Cerebellar cortex (tissue), 1 donor: ENCODE measurements around the gene SEMA5B.

Experiments used
- DNase-seq: peaks from one replicate; pipeline ENCODE4 v3.0.0-alpha.2; 2015; ENCODE audit warnings: low spot score

The SEMA5B gene

DNA sequence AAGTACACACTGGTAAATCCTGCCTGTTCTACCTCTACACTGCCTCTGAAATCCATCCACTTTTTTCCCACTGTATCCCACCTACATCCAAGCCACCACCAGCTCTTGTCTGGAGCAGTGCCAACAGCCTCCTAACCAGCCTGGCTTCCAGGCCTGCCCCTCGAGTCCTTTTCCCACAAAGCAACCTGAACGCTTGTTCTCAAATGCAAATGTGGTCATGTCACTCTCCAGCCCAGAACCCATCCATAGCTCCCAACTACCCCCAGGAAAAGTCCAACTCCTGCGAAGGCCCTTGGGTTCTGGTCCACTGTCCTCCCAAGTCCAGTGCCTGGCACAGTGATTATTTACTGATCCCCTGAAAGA, 83.8 kb downstream of the SEMA5B start:
- DNase-seq: no peak

DNA sequence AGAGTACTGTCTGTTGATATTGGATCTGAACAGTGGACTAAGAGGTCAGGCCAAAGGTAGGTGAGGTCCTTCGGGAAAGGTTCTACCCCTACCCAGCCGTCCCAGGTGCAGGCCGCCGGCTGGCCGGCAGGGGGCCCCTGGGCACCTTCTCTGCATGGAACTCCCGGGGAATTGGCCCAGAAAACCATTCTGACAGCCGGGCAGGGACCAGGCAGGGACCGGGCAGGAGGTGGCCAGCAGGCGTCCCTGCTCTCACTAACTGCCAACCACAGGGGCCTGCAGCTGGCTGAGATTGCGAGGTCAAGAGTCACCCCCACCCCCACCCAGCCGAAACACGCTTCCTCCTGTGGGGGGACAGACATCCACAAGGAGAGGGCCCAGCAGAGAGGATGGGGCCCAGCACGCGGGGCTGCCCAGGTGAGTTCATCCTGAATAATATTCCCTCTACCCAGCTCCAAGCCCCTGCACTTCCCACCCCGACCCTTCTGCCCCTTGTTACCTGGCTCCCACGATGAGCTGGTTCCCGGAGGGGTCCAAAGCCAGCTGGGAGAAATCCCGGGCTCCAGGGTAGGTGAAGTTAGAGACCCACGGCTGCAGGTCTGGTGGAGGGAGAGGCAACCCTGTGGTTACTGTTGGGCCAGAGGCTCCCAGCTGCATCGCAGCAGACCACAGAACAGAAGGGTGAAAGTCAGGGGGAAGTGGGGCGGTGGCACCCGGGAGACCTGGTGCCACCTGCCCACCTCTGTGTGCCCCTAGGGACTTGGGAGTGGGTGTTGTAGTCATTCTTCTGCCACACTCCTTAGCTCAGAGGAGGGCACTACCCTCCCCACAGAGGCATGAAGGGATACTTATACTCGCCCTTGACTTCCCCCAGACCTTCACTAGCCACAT, 84.4 kb downstream of the SEMA5B start:
- peak; percentile 44 for DNase-seq

DNA sequence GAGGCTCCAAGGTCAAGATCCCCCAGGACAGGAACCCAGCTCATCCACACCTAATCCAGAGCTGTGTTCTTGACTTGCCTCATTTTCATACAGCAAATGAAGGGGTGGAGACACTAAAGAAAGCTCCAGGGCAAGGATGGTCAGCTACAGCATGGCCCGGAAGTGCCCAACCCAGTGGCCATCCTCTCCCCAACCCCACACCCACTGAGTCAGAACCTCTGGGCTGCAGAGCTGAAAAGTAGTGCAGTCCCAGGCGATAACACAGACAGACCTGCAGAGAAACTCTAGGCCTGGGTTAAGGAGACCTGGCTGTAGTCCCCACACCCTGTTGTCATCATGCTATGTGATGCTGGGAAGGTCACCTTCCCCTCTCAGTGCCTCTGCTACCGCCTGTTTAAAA, 85.3 kb downstream of the SEMA5B start:
- DNase-seq: no peak

DNA sequence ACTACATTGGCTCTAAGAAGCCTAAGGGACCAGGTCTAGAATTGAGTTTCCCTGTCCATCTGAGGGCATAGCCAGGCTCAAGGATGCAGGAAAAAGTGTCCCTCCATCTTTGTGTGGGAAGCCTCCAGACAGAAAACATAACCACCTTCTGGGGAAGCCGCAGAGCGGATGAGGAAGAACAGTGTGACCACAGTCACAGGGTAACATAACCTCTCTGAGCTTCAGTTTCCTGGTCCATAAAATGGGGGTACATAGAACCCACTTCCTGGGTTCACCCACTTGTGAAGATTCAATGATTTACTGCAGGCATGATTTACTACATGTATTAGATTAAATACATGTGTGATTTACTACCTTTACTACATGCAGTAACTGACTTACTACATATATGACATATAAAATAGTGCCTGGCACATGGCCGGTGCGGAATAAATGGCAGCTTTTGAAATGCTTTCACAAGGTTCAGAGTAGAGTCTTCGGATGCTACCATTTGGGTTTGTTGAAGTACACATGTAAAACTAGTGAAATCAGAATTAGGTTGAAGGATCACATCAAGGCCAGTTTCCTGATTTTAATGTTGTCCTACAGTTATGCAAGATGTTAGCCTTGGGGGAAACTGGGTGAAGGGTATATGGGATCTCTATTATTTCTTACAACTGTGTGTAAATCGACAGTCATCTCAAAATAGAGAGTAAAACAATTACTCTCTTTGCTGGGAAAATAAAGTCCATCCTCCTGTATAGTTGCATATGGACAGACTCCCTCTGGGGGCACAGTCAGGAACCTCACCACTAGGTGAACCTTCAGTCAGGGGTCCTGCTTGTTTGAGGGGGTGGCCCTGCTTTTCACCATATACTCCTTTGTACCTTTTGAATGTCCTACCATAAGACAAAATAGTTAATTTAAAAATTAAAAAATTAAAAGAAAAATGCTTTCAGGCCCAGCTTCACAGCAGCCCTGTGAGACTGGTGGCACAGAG, 86.0 kb downstream of the SEMA5B start:
- no peak for DNase-seq

DNA sequence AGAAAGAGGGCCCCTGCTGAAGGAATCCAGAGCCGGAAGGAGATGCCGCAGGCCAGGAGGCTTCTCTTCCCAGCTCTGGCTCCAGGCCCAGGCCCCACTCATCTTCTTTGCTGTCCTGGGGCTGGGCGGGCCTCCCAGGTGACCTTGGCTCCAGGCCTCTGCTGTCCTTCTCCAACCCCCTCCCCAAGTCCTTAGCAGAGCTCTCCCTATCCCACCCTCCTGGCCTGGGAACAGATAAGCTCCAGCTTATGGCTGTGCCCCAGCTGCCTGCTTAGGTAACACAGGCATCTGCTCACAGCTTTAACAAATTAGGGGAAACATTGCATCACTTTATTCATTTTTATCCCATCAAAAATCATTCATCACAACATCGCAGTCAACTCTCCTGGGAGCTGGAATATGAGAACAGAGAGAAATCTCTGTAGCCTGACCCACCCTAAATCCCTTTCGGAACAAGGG, 86.9 kb downstream of the SEMA5B start:
- no peak for DNase-seq

DNA sequence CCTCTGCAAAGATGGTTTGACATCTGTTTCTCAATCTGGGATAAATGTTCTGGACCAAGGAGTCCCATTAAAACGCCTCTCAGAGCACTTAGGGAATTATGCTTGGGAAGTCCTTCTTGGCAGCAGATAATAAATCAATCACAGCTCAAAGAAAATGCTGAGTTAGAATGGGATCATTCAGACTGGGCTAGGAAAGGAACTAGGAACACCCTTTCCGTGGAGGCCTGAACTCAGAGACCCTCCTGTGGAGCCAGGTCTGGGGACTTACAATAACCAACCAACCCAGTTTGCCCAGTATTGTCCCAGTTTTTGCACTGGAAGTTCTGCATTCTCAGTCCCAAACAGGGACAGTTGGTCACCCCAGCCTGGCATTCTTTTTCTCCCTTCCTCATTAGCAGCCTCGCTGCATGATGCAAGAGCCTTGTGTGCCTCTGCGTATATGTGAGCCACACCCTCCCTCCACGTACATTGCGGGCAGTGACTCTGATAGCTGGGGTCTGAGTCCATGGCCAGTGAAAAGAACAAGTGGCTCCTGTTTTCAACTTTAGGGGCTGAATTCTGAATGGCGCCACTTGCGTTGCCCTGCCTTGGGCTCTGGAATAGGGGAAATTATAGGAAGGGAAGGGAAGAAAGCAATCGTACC, 88.7 kb downstream of the SEMA5B start:
- no peak for DNase-seq

DNA sequence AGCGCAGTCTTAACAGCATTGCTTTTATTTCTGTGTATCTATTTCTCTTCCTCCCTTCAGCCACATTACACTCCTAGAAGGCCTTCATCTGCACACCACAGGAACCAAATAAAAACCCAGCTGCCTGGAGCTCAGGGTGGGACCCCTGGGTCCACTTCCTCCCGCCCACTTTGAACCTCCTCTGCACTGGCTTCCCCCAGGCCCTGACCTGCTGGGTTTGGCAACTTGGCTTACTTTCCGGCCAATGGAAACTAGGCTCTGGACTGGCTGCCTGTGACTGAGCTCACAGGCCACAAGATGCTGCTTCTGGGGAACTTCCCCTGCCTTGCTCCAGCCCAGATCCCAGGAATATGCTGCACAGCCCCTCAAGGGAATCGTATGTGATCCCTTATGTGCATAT, 89.8 kb downstream of the SEMA5B start:
- DNase-seq: no peak

DNA sequence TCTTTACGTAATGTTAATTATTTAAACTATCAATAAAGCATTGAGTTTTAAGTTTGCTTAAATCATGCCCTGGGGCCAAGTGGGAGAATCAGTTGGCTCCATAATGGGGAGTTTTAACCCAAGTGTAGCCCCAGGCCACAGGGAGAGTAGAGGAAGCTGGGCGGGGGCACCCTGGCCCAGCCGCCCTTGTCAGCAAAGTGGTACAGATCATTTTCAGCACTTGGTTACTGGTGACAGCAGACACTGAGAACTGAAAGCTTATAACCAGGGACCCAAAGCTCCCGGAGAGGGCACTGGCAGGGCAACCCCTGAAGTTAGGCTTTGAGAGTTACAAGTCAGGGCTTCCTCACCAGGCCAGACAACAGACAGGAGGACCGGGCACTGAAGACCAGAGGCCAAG, 90.6 kb downstream of the SEMA5B start:
- DNase-seq: no peak

GRCh38 chr3:122936335-122936734, 91.2 kb downstream of the SEMA5B start:
- peak; percentile 78 for DNase-seq

GRCh38 chr3:122934251-122934650, 93.3 kb downstream of the SEMA5B start:
- DNase-seq: no peak

DNA sequence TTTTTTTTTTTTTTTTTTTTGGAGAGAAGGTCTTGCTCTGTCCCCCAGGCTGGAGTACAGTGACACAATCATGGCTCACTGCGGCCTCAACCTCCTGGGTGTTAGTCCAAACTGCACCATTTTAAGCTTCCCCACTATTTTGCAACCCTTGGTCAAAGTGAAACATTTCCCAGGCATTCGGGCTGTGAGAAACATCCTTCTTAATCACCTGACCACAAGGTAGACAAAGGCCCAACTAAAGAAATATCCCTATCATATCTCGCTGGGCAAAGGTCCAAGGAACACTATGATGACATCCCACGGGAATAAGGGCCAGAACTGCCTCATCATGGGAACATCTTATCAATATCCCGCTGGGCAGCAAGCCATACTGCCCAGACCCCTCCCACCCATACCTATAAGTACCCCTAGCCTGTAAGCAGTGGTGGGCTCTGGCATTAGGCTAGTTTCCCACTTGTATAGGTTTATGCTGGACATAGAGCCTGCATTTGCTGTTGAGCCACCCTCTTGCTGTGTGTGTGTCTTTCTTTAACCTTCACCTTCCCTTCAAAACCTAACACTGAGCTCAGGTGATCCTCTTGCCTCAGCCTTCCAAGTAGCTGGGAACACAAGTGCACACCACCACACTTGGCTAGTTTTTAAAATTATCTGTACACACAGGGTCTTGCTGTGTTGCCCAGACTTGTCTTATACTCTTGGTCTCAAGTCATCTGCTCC, 95.2 kb downstream of the SEMA5B start:
- DNase-seq: no peak

DNA sequence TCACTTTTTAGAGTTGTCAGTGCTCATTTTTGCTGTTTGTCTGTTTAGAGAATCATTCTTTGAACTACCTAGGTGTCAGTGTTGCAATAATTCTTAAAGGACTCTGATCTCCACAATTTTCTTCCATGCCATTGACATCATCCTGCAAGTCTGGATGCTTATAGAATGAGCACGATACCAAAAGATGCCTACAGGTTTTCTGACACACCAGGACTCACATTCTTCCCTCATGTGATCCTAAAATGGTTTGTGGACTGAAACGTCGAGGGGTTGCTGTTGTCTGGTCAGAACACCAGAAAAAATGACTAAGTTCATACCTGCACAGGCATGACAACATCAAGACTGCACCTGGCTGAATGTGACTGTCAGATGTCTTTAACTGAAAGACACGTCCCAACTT, 95.9 kb downstream of the SEMA5B start:
- DNase-seq: no peak

DNA sequence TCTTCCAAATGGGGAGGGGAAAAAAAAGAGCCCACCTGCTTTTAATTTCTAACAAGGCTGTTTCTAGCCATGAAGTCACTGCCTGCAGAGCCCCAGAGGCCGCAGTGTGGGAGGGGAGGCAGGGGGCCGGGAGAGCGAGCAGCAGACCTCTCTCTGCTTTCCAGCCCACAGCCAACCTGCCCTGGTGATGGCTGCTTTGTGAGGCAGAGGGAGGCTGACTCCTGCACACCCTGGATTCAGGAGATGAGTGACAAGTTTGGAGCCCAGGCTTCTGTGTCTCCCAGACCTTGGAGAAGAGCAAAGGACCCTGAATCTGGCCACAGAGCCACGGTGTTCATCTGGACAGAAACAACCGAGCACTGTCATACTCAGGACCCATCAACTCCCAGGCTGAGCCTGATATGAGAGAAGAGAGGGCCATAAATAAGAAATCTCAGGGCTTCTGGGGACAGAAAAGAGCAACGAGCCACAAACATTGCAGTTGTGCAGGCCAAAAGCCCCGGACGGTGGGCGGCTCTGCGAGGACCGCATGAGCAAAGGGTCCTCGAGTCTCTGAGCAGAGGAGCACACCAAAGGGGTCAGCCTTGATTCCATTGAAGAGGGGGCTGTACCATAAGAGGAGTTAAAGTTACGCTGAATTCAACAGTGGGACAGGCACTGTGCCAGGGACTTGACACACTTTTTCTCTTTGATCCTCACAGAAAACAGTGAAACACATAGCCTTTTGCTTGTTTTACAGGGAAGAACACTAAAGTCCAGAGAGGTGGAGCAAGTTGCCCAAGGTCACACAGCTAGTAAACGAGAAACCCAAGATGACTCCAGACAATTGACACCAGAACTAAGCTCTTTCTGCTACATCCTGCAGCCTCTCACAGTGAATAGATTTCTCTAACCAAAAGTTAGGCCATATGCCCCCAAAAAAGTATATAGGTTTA, 97.2 kb downstream of the SEMA5B start:
- no peak for DNase-seq

DNA sequence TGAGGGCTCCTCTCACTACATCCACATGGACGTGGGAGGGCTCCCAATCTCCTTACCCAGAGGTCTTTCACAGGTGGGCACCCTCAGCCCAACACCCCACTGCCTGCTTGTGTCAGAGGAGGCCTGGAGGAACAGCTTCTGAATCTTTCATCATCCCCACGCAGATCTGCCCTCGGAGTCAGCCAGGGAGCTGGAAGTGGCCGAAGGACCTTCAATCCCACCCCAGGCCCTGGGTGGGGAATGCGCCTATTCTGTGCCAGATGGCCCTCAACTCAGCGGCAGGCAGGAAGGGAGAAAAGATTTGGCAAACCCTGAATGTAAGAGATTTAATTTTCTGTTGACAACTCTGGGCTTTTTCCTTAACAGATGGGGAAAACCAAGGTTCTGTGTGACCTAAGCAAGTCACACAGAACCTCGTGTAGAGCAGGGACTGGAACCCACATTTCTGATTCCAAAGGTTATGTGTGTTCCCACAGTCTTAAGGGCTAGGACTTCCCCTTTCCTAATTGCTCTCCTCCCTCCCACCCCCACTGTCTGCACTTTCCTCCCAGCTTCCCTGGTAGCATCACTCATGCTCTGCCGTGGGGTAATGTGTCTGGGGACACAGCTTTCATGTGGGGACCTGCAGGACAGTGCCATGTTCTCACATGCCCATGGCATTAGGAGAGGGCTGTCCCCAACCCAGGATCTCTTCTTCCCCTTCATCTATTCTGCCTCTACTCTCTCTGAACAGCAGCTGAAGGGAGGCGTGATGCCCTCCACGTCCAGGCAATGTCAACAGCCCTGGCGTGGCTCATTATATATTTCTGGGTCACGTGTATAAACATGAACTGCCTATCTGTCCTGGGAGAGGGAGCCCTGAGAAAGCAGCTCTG, 98.1 kb downstream of the SEMA5B start:
- DNase-seq: no peak

DNA sequence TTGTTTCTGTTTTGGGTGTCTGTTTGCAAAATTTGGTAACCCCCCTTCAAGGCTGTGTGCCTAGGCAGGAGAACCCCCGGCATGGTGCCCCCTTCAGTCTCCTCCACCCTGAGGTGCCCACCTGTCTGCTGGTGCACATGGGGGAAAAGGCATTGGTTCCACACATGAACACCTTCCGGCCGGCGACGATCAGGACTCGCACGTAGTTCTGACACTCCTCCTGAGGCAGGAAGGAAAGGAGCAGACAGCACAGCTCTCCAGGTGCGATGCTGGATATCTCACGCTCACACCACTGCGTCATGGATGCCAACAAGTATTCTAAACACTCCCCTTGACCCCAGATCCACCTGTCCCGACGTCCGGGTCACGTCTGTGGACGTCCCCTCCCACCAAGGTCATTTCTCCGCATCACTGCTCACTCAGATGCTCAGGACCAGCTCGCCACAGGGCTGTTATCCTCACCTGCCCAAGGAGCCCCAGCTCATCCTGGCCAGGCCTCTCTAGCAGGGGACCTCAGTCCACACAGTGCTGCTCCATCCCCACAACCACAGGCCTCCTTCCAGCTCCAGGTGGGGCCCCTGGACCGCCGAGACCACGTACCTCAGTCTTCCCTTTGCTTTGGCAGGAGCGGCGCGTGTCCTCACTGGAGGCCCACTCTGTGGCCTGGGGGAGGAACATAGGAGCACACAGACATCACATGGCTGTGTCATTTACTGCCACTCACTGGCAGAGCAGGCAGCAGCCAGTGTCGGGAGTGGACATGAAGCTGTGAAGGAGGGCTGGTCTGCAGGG, 99.0 kb downstream of the SEMA5B start:
- DNase-seq: no peak

GRCh38 chr3:122927726-122928125, 99.8 kb downstream of the SEMA5B start:
- DNase-seq: no peak

- DNase-seq: no peak
Measured at GRCh38 chr3:122926811-122927210, 100.8 kb downstream of the SEMA5B start.

GRCh38 chr3:122926322-122926721, 101.2 kb downstream of the SEMA5B start:
- DNase-seq: no peak

DNA sequence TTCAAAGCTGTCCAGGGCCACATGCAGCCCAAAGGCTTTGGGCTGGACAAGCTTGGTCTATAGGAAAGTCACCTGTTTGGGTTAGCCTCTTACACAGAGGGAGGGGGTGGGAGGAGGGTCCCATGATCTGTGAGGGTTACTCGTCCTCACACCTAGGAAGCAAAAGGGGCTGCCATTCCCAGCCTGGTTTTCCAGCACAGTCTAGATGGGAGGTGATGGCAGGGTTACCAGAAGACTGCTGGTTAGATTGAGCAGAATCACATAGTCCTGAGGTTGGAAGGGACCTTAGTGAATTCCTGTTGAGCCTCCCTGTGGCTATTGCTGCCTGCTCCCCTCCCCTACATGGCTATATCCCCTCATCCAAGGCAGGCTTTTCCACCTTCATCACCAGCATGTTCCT, 101.8 kb downstream of the SEMA5B start:
- no peak for DNase-seq
